HepG2 (cell line): Measurements from ENCODE around the gene SOST. TPM values are rescaled to one million over a fixed set of nuclear protein-coding genes. Genes with fewer than 3 reads are reported as not detected.
A peak's percentile ranks its signal among the peaks of the same experiment; 100 is the strongest.

Source experiments
- ATF1 ChIP-seq: IDR thresholded peaks from 2 replicates; pipeline ENCODE4 v1.6.1; 2016; ENCODE audit warnings: mild to moderate bottlenecking, control low read depth
- BRCA1 ChIP-seq: sonication (generic); formaldehyde crosslinking; IDR thresholded peaks from 2 replicates; pipeline ENCODE4 v1.4.0; 2020; ENCODE audit warnings: missing genetic modification reagents
- CEBPB ChIP-seq: IDR thresholded peaks from 2 replicates; pipeline ENCODE4 v1.6.1; 2011; ENCODE audit warnings: low read depth, low read length, improper control_type of control experiment, borderline replicate concordance
- FOXM1 ChIP-seq: sonication (generic); formaldehyde crosslinking; IDR thresholded peaks from 2 replicates; pipeline ENCODE4 v1.5.0; 2020; ENCODE audit warnings: missing genetic modification reagents
- GTF2F1 ChIP-seq: fragments of 150-350 bp; IDR thresholded peaks from 2 replicates; pipeline ENCODE4 v1.6.1; 2014; ENCODE audit warnings: low read length
- HNRNPLL ChIP-seq: fragments of 200-400 bp; formaldehyde crosslinking; IDR thresholded peaks from 2 replicates; pipeline ENCODE4 v1.6.1; 2017; ENCODE audit warnings: mild to moderate bottlenecking, low read depth, low read length; ENCODE audit not compliant: poor library complexity, severe bottlenecking
- KDM1A ChIP-seq: IDR thresholded peaks from 2 replicates; pipeline ENCODE4 v1.6.1; 2016; ENCODE audit warnings: missing compliant biosample characterization
- KDM3A ChIP-seq: IDR thresholded peaks from 2 replicates; pipeline ENCODE4 v1.6.1; 2018; ENCODE audit warnings: low read depth, missing compliant biosample characterization
- PHF8 ChIP-seq: sonication (generic); formaldehyde crosslinking; IDR thresholded peaks from 2 replicates; pipeline ENCODE4 v1.5.0; 2020; ENCODE audit warnings: missing genetic modification reagents
- RAD51 ChIP-seq: fragments of 450-650 bp; IDR thresholded peaks from 2 replicates; pipeline ENCODE4 v1.6.1; 2016; ENCODE audit warnings: borderline replicate concordance
- RCOR2 ChIP-seq: IDR thresholded peaks from 2 replicates; pipeline ENCODE4 v1.6.1; 2016; ENCODE audit warnings: missing biosample characterization, missing genetic modification reagents
- REXO4 ChIP-seq: sonication (generic); formaldehyde crosslinking; IDR thresholded peaks from 2 replicates; pipeline ENCODE4 v1.8.0; 2022; ENCODE audit warnings: missing genetic modification reagents, mild to moderate bottlenecking, borderline replicate concordance
- TCF12 ChIP-seq, 2 experiments: fragments of 450-650 bp in 1 of 2; sonication (generic) in 1 of 2; formaldehyde crosslinking in 1 of 2; IDR thresholded peaks; 2 replicates each; pipeline versions ENCODE4 v1.6.1 to v1.8.0; 2017 to 2022; ENCODE audit warnings: antibody characterized with exemption in 1 of 2, mild to moderate bottlenecking in 1 of 2, missing genetic modification reagents in 1 of 2, moderate library complexity in 1 of 2
- XRCC5 ChIP-seq: fragments of 200-400 bp; formaldehyde crosslinking; optimal IDR thresholded peaks from 2 replicates; pipeline ENCODE3; 2017; ENCODE audit warnings: mild to moderate bottlenecking, low read length
- YEATS4 ChIP-seq: sonication (generic); formaldehyde crosslinking; IDR thresholded peaks from 2 replicates; pipeline ENCODE4 v1.4.0; 2020; ENCODE audit warnings: missing genetic modification reagents, borderline replicate concordance
- ZKSCAN8 ChIP-seq: IDR thresholded peaks from 2 replicates; pipeline ENCODE4 v1.6.1; 2016; ENCODE audit warnings: borderline replicate concordance, missing genetic modification reagents, missing compliant biosample characterization
- ZNF12 ChIP-seq: sonication (generic); formaldehyde crosslinking; IDR thresholded peaks from 2 replicates; pipeline ENCODE4 v1.5.0; 2020; ENCODE audit warnings: missing genetic modification reagents
- ZNF143 ChIP-seq: sonication (generic); formaldehyde crosslinking; IDR thresholded peaks from 2 replicates; pipeline ENCODE4 v1.4.0; 2020; ENCODE audit warnings: missing genetic modification reagents
- ZNF33B ChIP-seq: sonication (generic); formaldehyde crosslinking; IDR thresholded peaks from 2 replicates; pipeline ENCODE4 v1.5.1; 2020; ENCODE audit warnings: mild to moderate bottlenecking, missing genetic modification reagents
- ZSCAN12 ChIP-seq: sonication (generic); formaldehyde crosslinking; IDR thresholded peaks from 2 replicates; pipeline ENCODE4 v1.9.0; 2021; ENCODE audit warnings: mild to moderate bottlenecking, missing genetic modification reagents
- polyA plus RNA-seq, 8 experiments: library from polyadenylated mRNA; depleted of rRNA in 3 of 8; stranded (reverse) in 7 of 8; unstranded in 1 of 8; fragments of >200 nt; fragmentation: Illumina TruSeq in 4 of 8; extraction: Trizol in 4 of 8; gene quantifications; 2 replicates each; pipeline versions ENCODE4 v1.2.1 to v1.2.3, GENCODE V29; 2011 to 2016; ENCODE audit warnings: low read depth in 4 of 8, missing spikeins in 1 of 8, mixed read lengths in 1 of 8; ENCODE audit not compliant: insufficient read depth in 1 of 8
- total RNA-seq, 5 experiments: library from RNA; depleted of rRNA; stranded (reverse); fragments of >200 nt; fragmentation: Illumina TruSeq; extraction: Trizol; gene quantifications; 2 replicates each; pipeline ENCODE4 v1.2.3, GENCODE V29; 2016; ENCODE audit warnings: low read depth in 1 of 5
- TF ChIP-seq, protein P1 (sequence below): sonication (generic); formaldehyde crosslinking; IDR thresholded peaks from 2 replicates; pipeline ENCODE4 v1.4.0; 2020; ENCODE audit warnings: low read depth, mild to moderate bottlenecking, missing genetic modification reagents
- TF ChIP-seq, protein P2 (sequence below): IDR thresholded peaks from 2 replicates; pipeline ENCODE4 v1.6.1; 2018; ENCODE audit warnings: missing genetic modification reagents
- TF ChIP-seq, protein P3 (sequence below): IDR thresholded peaks from 2 replicates; pipeline ENCODE4 v1.6.1; 2016
- TF ChIP-seq, protein P4 (sequence below): sonication (generic); formaldehyde crosslinking; IDR thresholded peaks from 2 replicates; pipeline ENCODE4 v1.4.0; 2020; ENCODE audit warnings: mild to moderate bottlenecking, missing genetic modification reagents, borderline replicate concordance

SOST gene
- total and polyA plus RNA-seq, 2 of the 13 experiments (the other 11 are each of a cell fraction or from before 2014, with no cell fraction given), result not detected

DNA sequence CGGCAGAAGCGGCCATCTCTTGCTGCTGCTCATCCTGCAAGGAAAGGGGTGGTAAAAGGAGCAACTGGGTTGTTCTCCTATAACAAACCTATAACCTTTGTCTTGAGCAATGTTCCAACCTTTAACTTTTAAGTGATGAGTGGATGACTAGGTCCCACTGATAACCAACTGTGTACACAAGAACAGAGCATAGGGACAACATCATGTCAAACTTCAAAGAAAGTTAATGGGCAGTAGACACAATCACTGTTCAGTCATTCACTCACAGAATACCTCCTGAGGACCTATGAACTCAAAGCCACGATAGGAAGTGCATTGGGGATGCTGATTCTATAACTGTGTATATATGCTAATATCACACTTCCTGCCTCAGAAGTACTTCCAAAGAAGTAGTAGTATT lies 43.3 kb upstream of the SOST start (continued):
- TF ChIP-seq FOXM1 (CRISPR knock-in tag), result no peak
- TF ChIP-seq RAD51, result no peak
- TF ChIP-seq ZSCAN12 (CRISPR knock-in tag), result no peak
- TF ChIP-seq, protein P1, sequence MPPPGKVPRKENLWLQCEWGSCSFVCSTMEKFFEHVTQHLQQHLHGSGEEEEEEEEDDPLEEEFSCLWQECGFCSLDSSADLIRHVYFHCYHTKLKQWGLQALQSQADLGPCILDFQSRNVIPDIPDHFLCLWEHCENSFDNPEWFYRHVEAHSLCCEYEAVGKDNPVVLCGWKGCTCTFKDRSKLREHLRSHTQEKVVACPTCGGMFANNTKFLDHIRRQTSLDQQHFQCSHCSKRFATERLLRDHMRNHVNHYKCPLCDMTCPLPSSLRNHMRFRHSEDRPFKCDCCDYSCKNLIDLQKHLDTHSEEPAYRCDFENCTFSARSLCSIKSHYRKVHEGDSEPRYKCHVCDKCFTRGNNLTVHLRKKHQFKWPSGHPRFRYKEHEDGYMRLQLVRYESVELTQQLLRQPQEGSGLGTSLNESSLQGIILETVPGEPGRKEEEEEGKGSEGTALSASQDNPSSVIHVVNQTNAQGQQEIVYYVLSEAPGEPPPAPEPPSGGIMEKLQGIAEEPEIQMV (CRISPR knock-in tag), result no peak
- TF ChIP-seq ZNF33B, result no peak
- peak; percentile 98 for TF ChIP-seq KDM1A (CRISPR knock-in tag)
- TF ChIP-seq TCF12 (IDR thresholded peaks at IDR 0.05), result no peak
- TF ChIP-seq TCF12 (CRISPR knock-in tag; IDR thresholded peaks at IDR 0.05), result peak; percentile 26; the same call in 1 of the 2 replicates
- peak; percentile 63; the same call in 1 of the 2 replicates for TF ChIP-seq ZKSCAN8 (CRISPR knock-in tag)
- TF ChIP-seq REXO4 (CRISPR knock-in tag), result no peak
- TF ChIP-seq HNRNPLL, result no peak
- no peak for TF ChIP-seq GTF2F1
- no peak for TF ChIP-seq KDM3A (CRISPR knock-in tag)
- no peak for TF ChIP-seq XRCC5
- TF ChIP-seq ZNF143 (CRISPR knock-in tag), result no peak
- no peak for TF ChIP-seq PHF8 (CRISPR knock-in tag)
- peak; percentile 70; the same call in 1 of the 2 replicates for TF ChIP-seq CEBPB
- TF ChIP-seq, protein P2, sequence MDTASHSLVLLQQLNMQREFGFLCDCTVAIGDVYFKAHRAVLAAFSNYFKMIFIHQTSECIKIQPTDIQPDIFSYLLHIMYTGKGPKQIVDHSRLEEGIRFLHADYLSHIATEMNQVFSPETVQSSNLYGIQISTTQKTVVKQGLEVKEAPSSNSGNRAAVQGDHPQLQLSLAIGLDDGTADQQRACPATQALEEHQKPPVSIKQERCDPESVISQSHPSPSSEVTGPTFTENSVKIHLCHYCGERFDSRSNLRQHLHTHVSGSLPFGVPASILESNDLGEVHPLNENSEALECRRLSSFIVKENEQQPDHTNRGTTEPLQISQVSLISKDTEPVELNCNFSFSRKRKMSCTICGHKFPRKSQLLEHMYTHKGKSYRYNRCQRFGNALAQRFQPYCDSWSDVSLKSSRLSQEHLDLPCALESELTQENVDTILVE (CRISPR knock-in tag), result peak; percentile 62; the same call in 1 of the 2 replicates
- TF ChIP-seq ATF1, result 0 out of 2 replicates have a peak, but pooled peaks have one; percentile 48
- TF ChIP-seq BRCA1, result no peak
- peak; percentile 73 for TF ChIP-seq ZNF12 (CRISPR knock-in tag)
- TF ChIP-seq, protein P3, sequence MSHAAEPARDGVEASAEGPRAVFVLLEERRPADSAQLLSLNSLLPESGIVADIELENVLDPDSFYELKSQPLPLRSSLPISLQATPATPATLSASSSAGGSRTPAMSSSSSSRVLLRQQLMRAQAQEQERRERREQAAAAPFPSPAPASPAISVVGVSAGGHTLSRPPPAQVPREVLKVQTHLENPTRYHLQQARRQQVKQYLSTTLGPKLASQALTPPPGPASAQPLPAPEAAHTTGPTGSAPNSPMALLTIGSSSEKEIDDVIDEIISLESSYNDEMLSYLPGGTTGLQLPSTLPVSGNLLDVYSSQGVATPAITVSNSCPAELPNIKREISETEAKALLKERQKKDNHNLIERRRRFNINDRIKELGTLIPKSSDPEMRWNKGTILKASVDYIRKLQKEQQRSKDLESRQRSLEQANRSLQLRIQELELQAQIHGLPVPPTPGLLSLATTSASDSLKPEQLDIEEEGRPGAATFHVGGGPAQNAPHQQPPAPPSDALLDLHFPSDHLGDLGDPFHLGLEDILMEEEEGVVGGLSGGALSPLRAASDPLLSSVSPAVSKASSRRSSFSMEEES (CRISPR knock-in tag), result peak; percentile 63
- no peak for TF ChIP-seq YEATS4 (CRISPR knock-in tag)
- TF ChIP-seq RCOR2, result peak; percentile 99
- TF ChIP-seq, protein P4, sequence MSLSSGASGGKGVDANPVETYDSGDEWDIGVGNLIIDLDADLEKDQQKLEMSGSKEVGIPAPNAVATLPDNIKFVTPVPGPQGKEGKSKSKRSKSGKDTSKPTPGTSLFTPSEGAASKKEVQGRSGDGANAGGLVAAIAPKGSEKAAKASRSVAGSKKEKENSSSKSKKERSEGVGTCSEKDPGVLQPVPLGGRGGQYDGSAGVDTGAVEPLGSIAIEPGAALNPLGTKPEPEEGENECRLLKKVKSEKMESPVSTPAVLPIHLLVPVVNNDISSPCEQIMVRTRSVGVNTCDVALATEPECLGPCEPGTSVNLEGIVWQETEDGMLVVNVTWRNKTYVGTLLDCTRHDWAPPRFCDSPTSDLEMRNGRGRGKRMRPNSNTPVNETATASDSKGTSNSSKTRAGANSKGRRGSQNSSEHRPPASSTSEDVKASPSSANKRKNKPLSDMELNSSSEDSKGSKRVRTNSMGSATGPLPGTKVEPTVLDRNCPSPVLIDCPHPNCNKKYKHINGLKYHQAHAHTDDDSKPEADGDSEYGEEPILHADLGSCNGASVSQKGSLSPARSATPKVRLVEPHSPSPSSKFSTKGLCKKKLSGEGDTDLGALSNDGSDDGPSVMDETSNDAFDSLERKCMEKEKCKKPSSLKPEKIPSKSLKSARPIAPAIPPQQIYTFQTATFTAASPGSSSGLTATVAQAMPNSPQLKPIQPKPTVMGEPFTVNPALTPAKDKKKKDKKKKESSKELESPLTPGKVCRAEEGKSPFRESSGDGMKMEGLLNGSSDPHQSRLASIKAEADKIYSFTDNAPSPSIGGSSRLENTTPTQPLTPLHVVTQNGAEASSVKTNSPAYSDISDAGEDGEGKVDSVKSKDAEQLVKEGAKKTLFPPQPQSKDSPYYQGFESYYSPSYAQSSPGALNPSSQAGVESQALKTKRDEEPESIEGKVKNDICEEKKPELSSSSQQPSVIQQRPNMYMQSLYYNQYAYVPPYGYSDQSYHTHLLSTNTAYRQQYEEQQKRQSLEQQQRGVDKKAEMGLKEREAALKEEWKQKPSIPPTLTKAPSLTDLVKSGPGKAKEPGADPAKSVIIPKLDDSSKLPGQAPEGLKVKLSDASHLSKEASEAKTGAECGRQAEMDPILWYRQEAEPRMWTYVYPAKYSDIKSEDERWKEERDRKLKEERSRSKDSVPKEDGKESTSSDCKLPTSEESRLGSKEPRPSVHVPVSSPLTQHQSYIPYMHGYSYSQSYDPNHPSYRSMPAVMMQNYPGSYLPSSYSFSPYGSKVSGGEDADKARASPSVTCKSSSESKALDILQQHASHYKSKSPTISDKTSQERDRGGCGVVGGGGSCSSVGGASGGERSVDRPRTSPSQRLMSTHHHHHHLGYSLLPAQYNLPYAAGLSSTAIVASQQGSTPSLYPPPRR, result peak; percentile 97
